ENCODE data around the gene DLG5.
"Not testable (repeated sequence)": the region's sequence is repeated elsewhere in the genome, so short reads cannot be mapped to it uniquely, and the experiment has no call there.

The DLG5 gene

DNA sequence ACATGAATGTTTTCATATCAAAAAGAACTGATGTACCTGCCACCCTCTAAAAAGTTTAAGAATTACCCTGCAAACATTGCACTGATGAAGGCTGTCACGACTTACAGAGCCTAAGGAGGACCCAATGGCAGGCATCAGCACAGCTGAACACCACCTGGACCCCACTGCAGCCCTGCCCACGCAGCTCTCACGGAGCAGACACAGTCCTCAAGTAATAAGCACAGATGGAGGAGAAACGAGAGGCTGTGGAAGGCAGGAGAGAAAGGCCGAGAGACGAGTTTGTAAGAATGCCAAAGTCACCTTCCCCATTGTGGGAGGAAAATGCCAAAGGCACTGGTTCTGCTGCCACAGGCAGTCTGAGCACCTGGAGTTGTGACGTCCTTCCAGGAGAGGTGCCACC is 135.0 kb downstream of the DLG5 start:
- no peak for DNase-seq

DNA sequence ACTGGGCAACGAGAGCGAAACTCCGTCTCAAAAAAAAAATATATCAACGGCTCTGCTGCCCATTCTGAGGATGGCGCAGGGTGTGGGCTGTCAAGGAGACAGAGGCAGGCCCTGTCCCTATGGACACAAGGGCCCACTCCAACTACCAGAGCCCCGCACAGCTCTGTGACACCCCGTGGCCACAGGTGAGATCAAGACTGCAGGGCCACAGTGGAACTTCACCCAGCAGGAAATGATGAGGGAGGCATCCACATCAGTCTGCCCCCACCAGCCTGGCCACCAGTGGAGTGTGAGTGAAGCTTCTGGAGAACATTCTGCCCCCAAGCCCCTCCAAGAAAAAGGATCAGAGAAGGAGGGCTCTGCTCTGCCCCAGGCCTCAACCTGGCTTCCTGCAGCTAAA is 136.7 kb downstream of the DLG5 start:
- DNase-seq, result no peak

DNA sequence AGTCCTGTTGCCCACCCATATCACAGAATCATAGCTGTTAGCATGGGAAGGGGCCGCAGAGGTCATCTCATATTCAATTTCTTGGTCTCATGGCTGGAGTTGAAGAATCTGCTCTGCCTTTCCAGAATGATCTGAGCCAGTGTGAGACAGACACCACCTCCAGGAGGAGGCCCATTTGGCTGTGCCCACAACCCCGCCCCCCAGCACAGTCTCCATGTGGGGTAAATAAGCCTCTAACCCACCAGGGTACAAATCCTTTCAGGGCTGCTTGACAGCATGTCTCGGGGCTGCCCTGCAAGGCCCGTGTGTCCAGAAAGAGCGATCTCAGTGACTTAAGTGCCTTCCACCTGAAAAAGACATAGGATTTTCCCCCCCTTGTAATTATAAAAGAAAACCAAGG is 137.5 kb downstream of the DLG5 start:
- no peak for DNase-seq

DNA sequence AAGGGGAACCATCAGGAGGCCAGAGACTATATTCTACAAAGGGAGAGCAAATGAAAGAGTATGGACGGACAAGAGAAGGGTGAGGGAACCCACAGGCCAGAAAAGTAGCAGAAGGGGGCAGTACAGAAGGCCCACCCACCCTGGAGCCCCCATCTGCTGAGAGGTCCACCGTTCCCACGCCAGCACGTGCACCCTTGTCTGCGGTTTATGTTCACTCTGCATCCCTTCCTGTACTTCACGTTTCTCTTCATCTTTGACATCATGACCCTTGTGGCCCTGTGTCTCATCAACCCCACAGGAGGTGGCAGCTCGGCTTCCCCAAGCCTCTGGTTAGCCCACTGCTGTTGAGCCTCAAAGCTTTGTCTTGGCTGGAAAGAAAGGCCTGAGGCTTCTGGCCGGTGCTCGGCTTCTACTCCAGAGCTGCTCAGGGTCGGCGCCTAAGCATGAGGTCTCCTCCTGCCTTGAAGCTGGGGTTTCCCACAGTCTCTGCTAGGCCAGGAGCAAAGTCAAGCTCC is 138.0 kb downstream of the DLG5 start:
- DNase-seq, result no peak

DNA sequence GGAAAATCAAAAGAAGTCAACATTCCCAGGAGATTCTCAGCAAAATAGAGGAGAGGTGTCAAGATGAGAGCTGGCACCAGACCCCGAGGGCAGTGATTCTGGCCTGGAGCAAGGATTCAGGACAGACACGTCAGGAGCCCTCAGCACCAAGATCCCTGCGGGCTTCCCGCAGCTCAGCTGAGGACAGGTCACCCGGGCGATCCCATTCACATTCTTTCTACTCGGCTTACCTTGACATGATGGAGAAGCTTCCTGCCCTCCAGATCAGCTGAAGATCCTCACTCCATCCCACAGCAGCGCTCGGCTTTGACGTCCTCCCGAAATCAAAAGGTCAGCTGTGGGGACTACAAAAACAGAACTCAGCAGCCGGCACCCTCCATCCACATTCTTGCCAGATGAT is 139.1 kb downstream of the DLG5 start:
- DNase-seq, result no peak

DNA sequence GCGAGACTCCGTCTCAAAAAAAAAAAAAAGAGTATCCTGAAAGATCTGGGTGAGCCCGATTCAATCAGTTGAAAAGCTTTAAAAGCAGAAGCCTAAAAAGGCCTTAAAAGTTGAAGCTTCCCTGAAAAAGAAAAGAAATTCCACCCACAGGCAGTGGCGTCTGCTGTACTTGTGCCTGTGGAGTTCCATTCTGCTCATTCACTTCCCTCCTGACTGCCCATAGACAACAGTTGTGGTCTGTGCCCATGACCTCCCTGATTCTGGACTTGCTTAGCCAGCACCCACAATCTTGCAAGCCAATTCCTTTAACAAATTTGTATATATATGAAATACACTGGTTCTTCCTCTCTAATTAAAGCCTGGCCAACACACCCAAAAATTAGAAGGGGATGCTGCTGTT is 141.7 kb downstream of the DLG5 start:
- DNase-seq, result no peak

GRCh38 chr10:77782328-77783061 is 144.1 kb downstream of the DLG5 start:
- no peak for DNase-seq

- DNase-seq, result no peak
Observed at GRCh38 chr10:77781451-77782327, 144.9 kb downstream of the DLG5 start.

GRCh38 chr10:77780180-77780579 is 146.4 kb downstream of the DLG5 start:
- DNase-seq, result no peak

DNA sequence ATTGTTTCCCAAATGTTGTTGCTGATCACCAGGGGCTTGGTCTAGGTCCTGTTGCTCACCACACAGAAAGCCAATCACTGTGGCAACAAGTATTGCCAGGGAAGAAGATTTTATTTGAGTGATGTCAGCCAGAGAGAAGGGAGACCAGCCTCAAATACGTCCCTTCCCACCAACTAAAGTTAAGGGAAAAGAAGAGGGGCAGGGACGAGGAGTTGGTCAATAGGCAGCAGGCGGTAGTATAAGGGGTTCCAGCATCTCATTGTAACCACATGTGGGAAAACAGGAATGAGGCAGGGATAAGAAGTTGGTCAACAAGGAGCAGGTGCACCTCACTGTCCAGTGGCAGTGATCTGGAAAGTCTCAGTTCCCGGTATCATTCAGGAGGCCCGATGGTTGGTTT is 150.1 kb downstream of the DLG5 start:
- no peak for DNase-seq

DNA sequence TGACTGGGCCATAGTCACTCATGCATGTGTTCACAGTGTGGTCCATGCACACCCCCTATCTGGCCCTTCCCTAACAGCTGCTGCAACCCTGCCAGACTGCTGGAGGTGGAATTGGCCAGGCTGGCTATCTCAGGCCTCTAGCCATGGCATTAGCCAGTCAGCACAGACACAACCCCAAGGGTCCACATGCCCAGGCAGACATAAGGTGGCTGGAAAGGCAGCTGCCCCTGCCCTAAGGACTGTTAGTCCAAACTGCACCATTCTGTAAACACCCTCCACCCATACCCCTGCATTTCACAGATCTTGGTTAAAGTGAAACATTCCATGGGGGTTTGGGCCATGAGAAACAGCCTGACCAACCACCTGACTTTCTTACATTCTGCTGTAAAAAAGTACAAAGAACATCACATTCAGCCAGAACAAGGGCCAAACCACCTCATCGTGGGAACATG is 151.6 kb downstream of the DLG5 start:
- DNase-seq, result no peak

GRCh38 chr10:77773631-77774426 is 152.7 kb downstream of the DLG5 start:
- DNase-seq, result no peak

DNA sequence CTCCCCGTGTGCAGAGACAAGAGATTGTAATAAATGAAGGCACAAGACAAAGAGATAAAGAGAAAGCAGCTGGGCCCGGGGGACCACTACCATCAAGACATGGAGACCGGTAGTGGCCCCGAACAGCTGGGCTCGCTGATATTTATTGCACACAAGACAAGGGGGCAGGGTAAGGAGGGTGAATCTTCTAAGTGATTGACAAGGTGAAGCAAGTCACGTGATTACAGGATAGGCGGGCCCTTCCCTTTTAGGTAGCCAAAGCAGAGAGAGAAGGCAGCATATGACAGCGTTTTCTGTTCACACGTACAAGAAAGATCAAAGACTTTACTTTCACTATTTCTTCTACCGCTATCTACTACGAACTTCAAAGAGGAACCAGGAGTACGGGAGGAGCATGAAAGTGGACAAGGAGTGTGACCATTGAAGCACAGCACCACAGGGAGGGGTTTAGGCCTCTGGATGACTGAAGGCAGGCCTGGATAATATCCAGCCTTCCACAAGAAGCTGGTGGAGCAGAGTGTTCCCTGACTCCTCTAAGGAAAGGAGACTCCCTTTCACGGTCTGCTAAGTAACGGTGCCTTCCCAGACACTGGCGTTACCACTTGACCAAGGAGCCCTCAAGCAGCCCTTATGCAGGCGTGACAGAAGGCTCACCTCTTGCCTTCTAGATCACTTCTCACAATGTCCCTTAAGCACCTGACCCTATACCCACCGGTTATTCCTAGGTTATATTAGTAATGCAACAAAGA is 153.5 kb downstream of the DLG5 start:
- not testable (repeated sequence) for DNase-seq

- no peak for DNase-seq
Observed at GRCh38 chr10:77771851-77772250, 154.7 kb downstream of the DLG5 start.

DNA sequence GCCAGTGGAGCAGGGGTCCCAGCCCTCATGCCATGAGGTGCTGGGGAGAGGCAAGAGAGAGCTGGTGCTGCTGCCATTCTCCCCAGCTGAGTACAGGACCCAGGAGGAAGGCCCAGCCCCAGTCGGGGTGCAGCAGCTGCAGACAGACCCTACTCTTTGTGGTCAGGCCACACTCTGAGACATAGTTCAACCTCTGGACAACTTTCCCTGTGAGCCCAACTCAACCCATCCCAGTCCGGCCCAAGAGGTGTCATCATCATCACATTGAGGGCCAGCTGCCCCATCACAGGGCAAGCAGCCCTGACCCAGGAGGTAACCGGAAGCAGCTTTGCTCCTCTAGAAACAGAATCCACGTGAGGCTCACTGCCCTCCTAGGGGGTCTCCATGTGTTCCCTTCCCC is 155.1 kb downstream of the DLG5 start:
- no peak for DNase-seq

- no peak for DNase-seq
Observed at GRCh38 chr10:77770868-77771175, 155.7 kb downstream of the DLG5 start.

- DNase-seq, result no peak
Observed at GRCh38 chr10:77770081-77770867, 156.3 kb downstream of the DLG5 start.

DNA sequence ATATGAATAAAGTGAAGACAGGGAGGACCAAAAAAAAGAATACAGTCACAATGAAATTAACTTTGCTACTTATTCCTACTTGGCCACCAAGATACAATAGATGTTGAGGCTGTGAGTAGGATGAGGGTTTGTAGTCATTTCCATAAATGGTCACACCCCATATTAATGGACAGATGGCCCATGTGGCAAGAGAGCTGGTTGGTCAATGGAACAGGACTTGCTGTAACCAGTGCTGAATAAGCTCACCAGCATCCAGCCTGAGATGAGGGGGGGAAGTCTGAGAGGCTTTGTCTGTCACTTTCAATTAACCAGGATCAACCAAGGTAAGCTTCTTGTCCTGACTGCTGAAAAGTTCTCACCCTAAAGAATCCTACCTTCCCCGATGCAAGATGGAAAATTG is 158.5 kb downstream of the DLG5 start:
- no peak for DNase-seq

DNA sequence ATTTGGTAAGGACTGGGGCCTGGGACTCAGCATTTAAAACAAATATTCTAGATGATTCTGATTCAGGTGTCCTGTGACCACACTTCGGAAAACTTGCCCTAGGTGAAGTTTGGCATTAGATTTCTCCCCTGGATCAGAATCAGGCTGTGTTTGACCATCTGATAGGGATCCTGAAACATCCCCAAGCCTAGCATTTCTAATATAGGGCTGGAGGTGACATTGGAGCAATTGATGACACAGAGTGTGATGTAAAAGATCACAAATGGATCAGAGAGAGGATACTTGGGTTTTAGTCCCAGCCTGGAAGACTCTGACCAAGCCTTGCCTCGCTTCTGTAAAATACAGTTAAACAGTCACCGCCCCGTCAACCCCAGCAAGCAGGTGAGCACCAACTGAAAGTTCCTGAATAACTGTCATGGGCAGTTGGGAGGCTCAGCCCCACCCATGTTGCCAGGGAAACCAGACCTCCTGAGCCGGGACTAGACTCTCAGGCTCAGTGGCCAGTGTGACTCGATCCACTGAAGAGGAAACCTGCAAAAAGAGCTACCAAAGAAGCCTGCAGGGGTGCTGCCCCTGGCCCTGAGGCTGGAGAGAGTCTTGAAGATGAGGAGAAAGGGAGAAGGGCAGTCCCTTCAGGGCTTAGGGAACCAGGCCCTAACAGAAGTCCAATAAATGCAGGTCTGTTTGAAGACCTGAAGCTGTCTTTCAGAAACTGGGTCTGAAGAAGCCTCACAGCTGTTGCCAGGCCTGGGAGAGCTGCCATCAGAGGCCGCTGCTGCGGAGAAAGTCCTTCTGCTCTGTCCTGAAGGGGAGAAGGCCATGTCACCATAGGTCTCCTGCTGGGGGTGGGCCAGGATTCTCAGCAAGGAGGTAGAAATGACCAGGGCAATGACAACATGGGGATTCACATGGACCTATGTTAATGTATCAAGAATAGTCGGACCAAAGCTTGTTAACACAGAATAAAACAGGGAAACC is 162.8 kb downstream of the DLG5 start:
- no peak for DNase-seq

GRCh38 chr10:77758406-77758805 is 168.1 kb downstream of the DLG5 start:
- not testable (repeated sequence) for DNase-seq

All from C1 segment of cervical spinal cord (tissue), 14 donors.